Measurements from ENCODE around the gene KCNQ1OT1.

The KCNQ1OT1 gene

DNA sequence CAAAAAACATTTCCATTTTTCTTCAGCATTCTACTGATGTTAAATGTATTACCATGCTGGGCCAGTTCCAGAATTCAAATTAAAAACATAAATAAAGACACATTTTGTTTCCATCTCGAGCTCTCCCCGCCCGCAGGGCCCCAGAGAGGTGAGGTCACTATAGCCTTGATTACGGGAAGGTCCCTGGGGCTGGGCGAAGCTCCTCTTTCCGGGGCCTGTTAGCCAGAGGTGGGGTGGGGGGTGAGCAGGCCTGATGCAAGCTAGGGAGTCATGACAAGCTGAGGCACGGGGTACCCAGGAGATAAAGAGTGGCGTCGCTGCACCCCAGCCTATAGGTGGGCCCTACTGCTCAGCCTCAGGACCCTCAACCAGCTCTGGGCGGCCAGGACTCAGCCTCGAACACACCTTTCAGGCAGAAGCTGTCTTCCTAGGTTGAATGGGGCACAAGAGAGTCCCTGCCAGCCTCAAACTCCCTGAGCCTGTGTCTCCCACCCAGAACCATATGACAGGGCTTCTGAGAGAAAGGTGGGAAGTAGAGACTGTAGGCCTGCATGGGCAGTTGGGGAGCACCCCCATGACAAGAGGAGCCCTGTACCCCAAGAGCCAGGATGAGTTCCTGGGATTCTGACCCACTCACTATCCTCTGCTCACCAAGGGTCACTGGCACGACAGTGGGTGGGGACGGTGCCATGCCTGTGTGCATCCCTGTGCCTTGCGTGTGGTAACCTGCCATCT lies 34.8 kb downstream of the KCNQ1OT1 start:
- no peak for ATAC-seq
- TF ChIP-seq ZNF565 (CRISPR knock-in tag; conservative IDR thresholded peaks at IDR 0.05; ENCODE audit: low read depth) (no peak), OSR1 (CRISPR knock-in tag; IDR thresholded peaks at IDR 0.05) (no peak), ZNF8 (CRISPR knock-in tag; IDR thresholded peaks at IDR 0.05) (no peak), ZNF70 (CRISPR knock-in tag; IDR thresholded peaks at IDR 0.05) (no peak), ESRRG (CRISPR knock-in tag; IDR thresholded peaks at IDR 0.05) (no peak), TCF4 (CRISPR knock-in tag; IDR thresholded peaks at IDR 0.05; ENCODE audit: borderline replicate concordance) (no peak), ZFP30 (CRISPR knock-in tag; IDR thresholded peaks at IDR 0.05) (no peak), ZFP3 (CRISPR knock-in tag; IDR thresholded peaks at IDR 0.05) (no peak), CSDC2 (CRISPR knock-in tag; IDR thresholded peaks at IDR 0.05) (no peak), ZC3H10 (CRISPR knock-in tag; IDR thresholded peaks at IDR 0.05) (no peak), RARB (CRISPR knock-in tag; IDR thresholded peaks at IDR 0.05) (no peak), TOX (CRISPR knock-in tag; IDR thresholded peaks at IDR 0.05; ENCODE audit: borderline replicate concordance) (no peak)
- TF ChIP-seq, protein P1, sequence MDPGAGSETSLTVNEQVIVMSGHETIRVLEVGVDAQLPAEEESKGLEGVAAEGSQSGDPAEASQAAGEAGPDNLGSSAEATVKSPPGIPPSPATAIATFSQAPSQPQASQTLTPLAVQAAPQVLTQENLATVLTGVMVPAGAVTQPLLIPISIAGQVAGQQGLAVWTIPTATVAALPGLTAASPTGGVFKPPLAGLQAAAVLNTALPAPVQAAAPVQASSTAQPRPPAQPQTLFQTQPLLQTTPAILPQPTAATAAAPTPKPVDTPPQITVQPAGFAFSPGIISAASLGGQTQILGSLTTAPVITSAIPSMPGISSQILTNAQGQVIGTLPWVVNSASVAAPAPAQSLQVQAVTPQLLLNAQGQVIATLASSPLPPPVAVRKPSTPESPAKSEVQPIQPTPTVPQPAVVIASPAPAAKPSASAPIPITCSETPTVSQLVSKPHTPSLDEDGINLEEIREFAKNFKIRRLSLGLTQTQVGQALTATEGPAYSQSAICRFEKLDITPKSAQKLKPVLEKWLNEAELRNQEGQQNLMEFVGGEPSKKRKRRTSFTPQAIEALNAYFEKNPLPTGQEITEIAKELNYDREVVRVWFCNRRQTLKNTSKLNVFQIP (CRISPR knock-in tag; IDR thresholded peaks at IDR 0.05; ENCODE audit: borderline replicate concordance, low read depth): no peak
- TF ChIP-seq, protein P2, sequence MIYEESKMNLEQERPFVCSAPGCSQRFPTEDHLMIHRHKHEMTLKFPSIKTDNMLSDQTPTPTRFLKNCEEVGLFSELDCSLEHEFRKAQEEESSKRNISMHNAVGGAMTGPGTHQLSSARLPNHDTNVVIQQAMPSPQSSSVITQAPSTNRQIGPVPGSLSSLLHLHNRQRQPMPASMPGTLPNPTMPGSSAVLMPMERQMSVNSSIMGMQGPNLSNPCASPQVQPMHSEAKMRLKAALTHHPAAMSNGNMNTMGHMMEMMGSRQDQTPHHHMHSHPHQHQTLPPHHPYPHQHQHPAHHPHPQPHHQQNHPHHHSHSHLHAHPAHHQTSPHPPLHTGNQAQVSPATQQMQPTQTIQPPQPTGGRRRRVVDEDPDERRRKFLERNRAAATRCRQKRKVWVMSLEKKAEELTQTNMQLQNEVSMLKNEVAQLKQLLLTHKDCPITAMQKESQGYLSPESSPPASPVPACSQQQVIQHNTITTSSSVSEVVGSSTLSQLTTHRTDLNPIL (CRISPR knock-in tag; IDR thresholded peaks at IDR 0.05; ENCODE audit: low read depth): no peak
- TF ChIP-seq, protein P3, sequence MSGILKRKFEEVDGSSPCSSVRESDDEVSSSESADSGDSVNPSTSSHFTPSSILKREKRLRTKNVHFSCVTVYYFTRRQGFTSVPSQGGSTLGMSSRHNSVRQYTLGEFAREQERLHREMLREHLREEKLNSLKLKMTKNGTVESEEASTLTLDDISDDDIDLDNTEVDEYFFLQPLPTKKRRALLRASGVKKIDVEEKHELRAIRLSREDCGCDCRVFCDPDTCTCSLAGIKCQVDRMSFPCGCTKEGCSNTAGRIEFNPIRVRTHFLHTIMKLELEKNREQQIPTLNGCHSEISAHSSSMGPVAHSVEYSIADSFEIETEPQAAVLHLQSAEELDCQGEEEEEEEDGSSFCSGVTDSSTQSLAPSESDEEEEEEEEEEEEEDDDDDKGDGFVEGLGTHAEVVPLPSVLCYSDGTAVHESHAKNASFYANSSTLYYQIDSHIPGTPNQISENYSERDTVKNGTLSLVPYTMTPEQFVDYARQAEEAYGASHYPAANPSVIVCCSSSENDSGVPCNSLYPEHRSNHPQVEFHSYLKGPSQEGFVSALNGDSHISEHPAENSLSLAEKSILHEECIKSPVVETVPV (CRISPR knock-in tag; IDR thresholded peaks at IDR 0.05): no peak

DNA sequence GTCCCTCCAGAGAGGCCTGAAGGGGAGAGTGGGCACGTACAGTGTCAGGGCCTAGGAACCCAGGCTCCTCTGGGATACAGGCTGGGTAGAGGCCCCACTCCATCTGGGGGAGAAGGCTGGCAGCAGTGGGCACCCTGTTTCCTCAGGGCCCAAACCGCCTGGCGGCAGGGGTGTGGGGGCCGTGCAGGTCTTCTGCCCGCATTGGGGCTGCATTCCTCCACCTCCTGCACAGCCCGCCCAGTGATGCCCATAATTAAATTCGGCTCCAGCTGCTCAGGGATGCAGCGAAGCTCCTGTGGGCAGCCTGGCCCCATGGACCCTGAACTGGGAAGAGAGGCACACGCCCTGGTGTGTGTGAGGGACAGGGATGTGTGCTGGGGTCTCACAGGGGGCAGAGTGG lies 35.4 kb downstream of the KCNQ1OT1 start:
- no peak for TF ChIP-seq ZNF70 (CRISPR knock-in tag; IDR thresholded peaks at IDR 0.05)
- TF ChIP-seq, protein P4, sequence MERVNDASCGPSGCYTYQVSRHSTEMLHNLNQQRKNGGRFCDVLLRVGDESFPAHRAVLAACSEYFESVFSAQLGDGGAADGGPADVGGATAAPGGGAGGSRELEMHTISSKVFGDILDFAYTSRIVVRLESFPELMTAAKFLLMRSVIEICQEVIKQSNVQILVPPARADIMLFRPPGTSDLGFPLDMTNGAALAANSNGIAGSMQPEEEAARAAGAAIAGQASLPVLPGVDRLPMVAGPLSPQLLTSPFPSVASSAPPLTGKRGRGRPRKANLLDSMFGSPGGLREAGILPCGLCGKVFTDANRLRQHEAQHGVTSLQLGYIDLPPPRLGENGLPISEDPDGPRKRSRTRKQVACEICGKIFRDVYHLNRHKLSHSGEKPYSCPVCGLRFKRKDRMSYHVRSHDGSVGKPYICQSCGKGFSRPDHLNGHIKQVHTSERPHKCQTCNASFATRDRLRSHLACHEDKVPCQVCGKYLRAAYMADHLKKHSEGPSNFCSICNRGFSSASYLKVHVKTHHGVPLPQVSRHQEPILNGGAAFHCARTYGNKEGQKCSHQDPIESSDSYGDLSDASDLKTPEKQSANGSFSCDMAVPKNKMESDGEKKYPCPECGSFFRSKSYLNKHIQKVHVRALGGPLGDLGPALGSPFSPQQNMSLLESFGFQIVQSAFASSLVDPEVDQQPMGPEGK (CRISPR knock-in tag; IDR thresholded peaks at IDR 0.05; ENCODE audit: borderline replicate concordance): no peak
- TF ChIP-seq ESRRG (CRISPR knock-in tag; IDR thresholded peaks at IDR 0.05): no peak
- TF ChIP-seq, protein P3 (CRISPR knock-in tag; IDR thresholded peaks at IDR 0.05): no peak
- TF ChIP-seq BACH2 (CRISPR knock-in tag; IDR thresholded peaks at IDR 0.05; ENCODE audit: borderline replicate concordance): no peak

DNA sequence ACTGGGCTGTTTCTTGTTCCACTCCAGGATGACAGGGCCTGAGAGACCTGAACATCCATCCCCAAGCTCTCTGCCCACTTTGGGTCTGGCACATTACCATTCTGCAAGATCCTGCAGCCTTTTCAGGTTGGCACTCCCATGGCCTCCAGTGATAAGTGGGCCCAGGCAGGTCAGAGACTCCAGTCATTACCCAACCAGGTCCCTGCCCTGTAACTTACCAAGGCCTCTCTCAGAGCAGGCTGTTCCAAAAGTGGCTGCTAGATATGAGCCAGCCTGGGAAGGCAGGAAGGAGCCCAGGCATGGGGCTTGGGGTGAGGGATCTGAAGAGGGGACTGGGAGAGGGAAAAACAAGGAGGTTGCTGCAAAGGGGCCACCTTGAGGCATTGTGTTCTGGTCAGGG lies 35.9 kb downstream of the KCNQ1OT1 start:
- ATAC-seq: no peak
- no peak for TF ChIP-seq TCF4 (CRISPR knock-in tag; IDR thresholded peaks at IDR 0.05; ENCODE audit: borderline replicate concordance)
- no peak for TF ChIP-seq ZNF565 (CRISPR knock-in tag; conservative IDR thresholded peaks at IDR 0.05; ENCODE audit: low read depth)
- no peak for TF ChIP-seq OSR1 (CRISPR knock-in tag; IDR thresholded peaks at IDR 0.05)
- TF ChIP-seq, protein P2 (CRISPR knock-in tag; IDR thresholded peaks at IDR 0.05; ENCODE audit: low read depth): no peak
- TF ChIP-seq ARNTL (CRISPR knock-in tag; IDR thresholded peaks at IDR 0.05; ENCODE audit: borderline replicate concordance, low read depth): no peak
- no peak for TF ChIP-seq ISL1 (CRISPR knock-in tag; IDR thresholded peaks at IDR 0.05)
- TF ChIP-seq ZFP3 (CRISPR knock-in tag; IDR thresholded peaks at IDR 0.05): no peak
- no peak for TF ChIP-seq CSDC2 (CRISPR knock-in tag; IDR thresholded peaks at IDR 0.05)
- TF ChIP-seq RARB (CRISPR knock-in tag; IDR thresholded peaks at IDR 0.05): no peak
- TF ChIP-seq, protein P5, sequence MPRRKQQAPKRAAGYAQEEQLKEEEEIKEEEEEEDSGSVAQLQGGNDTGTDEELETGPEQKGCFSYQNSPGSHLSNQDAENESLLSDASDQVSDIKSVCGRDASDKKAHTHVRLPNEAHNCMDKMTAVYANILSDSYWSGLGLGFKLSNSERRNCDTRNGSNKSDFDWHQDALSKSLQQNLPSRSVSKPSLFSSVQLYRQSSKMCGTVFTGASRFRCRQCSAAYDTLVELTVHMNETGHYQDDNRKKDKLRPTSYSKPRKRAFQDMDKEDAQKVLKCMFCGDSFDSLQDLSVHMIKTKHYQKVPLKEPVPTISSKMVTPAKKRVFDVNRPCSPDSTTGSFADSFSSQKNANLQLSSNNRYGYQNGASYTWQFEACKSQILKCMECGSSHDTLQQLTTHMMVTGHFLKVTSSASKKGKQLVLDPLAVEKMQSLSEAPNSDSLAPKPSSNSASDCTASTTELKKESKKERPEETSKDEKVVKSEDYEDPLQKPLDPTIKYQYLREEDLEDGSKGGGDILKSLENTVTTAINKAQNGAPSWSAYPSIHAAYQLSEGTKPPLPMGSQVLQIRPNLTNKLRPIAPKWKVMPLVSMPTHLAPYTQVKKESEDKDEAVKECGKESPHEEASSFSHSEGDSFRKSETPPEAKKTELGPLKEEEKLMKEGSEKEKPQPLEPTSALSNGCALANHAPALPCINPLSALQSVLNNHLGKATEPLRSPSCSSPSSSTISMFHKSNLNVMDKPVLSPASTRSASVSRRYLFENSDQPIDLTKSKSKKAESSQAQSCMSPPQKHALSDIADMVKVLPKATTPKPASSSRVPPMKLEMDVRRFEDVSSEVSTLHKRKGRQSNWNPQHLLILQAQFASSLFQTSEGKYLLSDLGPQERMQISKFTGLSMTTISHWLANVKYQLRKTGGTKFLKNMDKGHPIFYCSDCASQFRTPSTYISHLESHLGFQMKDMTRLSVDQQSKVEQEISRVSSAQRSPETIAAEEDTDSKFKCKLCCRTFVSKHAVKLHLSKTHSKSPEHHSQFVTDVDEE (CRISPR knock-in tag; IDR thresholded peaks at IDR 0.05): no peak
- no peak for TF ChIP-seq ZFP30 (CRISPR knock-in tag; IDR thresholded peaks at IDR 0.05)
- TF ChIP-seq, protein P4 (CRISPR knock-in tag; IDR thresholded peaks at IDR 0.05; ENCODE audit: borderline replicate concordance): no peak
- no peak for TF ChIP-seq GLIS3 (CRISPR knock-in tag; IDR thresholded peaks at IDR 0.05)
- no peak for TF ChIP-seq PPARA (CRISPR knock-in tag; IDR thresholded peaks at IDR 0.05; ENCODE audit: borderline replicate concordance)

More for the DNA sequence above, 35.4 kb downstream of the KCNQ1OT1 start:
- ATAC-seq: no peak
